Naive thymus-derived CD4-positive, alpha-beta T cell (primary cell): Measurements from ENCODE around the gene TBC1D2. TPM values are rescaled to one million over a fixed set of nuclear protein-coding genes. Genes with fewer than 3 reads are reported as not detected.

Experiments
- ATAC-seq: fragments of 150-1000 bp; cut with Tn5 transposase; 2 replicates; pipeline ENCODE4 v1.10.0; 2021; ENCODE audit warnings: mild to moderate bottlenecking, moderate library complexity
- CTCF ChIA-PET: fragments of 350-600 bp; sonication (Branson Sonifier 250); formaldehyde crosslinking; loops from one replicate; lab custom pipeline; 2021; ENCODE audit warnings: antibody characterized with exemption; lab: Charles Lee
- POLR2A ChIA-PET: fragments of 350-600 bp; sonication (Branson Sonifier 250); formaldehyde crosslinking; loops from one replicate; lab custom pipeline; 2021; ENCODE audit warnings: antibody characterized with exemption, inconsistent platforms; lab: Charles Lee
- DNase-seq, 9 donors: peaks; one replicate each; pipeline versions ENCODE4 v3.0.0 to v3.0.0-alpha.2; 2020 to 2022; ENCODE audit warnings: mixed read lengths in 1 of 9
- H3K27ac ChIP-seq: one replicate; pipeline ENCODE4 v1.7.0; 2013; ENCODE audit warnings: mild to moderate bottlenecking, low read depth, low read length, moderate library complexity
- H3K27me3 ChIP-seq, 2 donors: one replicate each; pipeline ENCODE4 v1.7.0; 2013; ENCODE audit warnings: low read length in 2 of 2, mild to moderate bottlenecking in 2 of 2, moderate library complexity in 2 of 2; ENCODE audit not compliant: control insufficient read depth in 2 of 2, insufficient read depth in 2 of 2
- H3K36me3 ChIP-seq, 3 experiments: 1 replicate in 2 of 3; 2 replicates in 1 of 3; pipeline ENCODE4 v1.7.0; 2013; ENCODE audit warnings: low read length in 3 of 3, mild to moderate bottlenecking in 3 of 3, moderate library complexity in 1 of 3; ENCODE audit not compliant: insufficient read depth in 3 of 3, control insufficient read depth in 2 of 3
- H3K4me1 ChIP-seq, 2 donors: one replicate each; pipeline ENCODE4 v1.7.0; 2013; ENCODE audit warnings: low read length in 2 of 2, mild to moderate bottlenecking in 2 of 2, moderate library complexity in 1 of 2; ENCODE audit not compliant: control insufficient read depth in 2 of 2, insufficient read depth in 2 of 2
- H3K4me3 ChIP-seq: 2 replicates; pipeline ENCODE4 v1.7.0; 2013; ENCODE audit warnings: mild to moderate bottlenecking, low read length
- H3K9me3 ChIP-seq, 3 experiments: 1 replicate in 2 of 3; 2 replicates in 1 of 3; pipeline ENCODE4 v1.7.0; 2013; ENCODE audit warnings: low read length in 3 of 3; ENCODE audit not compliant: control insufficient read depth in 2 of 3
- H3K27ac Mint-ChIP-seq, 9 donors: one replicate each; pipeline ENCODE4 v1.8.0; 2020 to 2022; ENCODE audit warnings: mixed read lengths in 9 of 9, mild to moderate bottlenecking in 8 of 9, moderate library complexity in 5 of 9, inconsistent platforms in 2 of 9
- H3K27me3 Mint-ChIP-seq, 5 donors: one replicate each; pipeline ENCODE4 v1.8.0; 2021 to 2022; ENCODE audit warnings: mixed read lengths in 5 of 5, mild to moderate bottlenecking in 1 of 5
- H3K36me3 Mint-ChIP-seq, 5 donors: one replicate each; pipeline ENCODE4 v1.8.0; 2020 to 2022; ENCODE audit warnings: mixed read lengths in 5 of 5, mild to moderate bottlenecking in 3 of 5, inconsistent platforms in 1 of 5
- H3K4me1 Mint-ChIP-seq, 7 donors: one replicate each; pipeline ENCODE4 v1.8.0; 2020 to 2022; ENCODE audit warnings: mixed read lengths in 7 of 7, mild to moderate bottlenecking in 3 of 7, inconsistent platforms in 1 of 7
- H3K4me3 Mint-ChIP-seq, 10 donors: one replicate each; pipeline ENCODE4 v1.8.0; 2020 to 2022; ENCODE audit warnings: mild to moderate bottlenecking in 10 of 10, mixed read lengths in 10 of 10, moderate library complexity in 6 of 10, inconsistent platforms in 2 of 10
- H3K9me3 Mint-ChIP-seq, 11 donors: one replicate each; pipeline ENCODE4 v1.8.0; 2020 to 2022; ENCODE audit warnings: mixed read lengths in 11 of 11, mild to moderate bottlenecking in 4 of 11, inconsistent platforms in 1 of 11, moderate library complexity in 1 of 11
- intact Hi-C, 2 donors: fragments of 100-400 bp; cut with micrococcal nuclease; formaldehyde crosslinking; loops; one replicate each; pipeline ENCODE4 v1.15.1; 2023
- polyA plus RNA-seq, 2 donors: library from polyadenylated mRNA; unstranded; fragments of 300-500 nt; fragmentation: Illumina TruSeq; gene quantifications; one replicate each; pipeline ENCODE4 v1.2.3, GENCODE V29; 2021
- total RNA-seq, 6 experiments: library from RNA in 5 of 6; stranded (reverse) in 5 of 6; gene quantifications; 1 replicate in 5 of 6; 2 replicates in 1 of 6; pipeline ENCODE4 v1.2.3 and lab custom pipeline; 2021 to 2026

The TBC1D2 gene
- total and polyA plus RNA-seq, 7 experiments from 2014 or later, result 3.3 to 16.6 (median 8.8) TPM

DNA sequence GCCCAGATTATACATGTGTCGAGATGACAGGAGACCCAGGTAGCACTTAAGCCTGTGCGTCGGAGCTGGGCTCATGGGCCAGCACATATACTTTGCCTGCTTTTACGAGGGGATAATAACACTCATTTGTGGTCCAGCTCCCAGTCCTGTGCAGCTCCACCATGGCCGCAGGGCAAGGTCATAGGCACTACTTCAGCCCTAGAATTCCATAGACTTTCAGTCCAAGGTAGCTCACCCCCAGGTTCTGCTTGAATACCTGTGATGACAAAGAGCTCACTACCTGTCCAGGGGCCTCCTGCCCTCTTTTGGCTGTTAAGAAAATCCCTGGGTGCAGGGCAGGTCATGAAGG lies 64.7 kb downstream of the TBC1D2 start:
- DNase-seq (no peak), ATAC-seq (no peak)
- peaks cover 12 to 55% (median 50%) of the 10 kb centered on the region in 7 donors for H3K4me1 Mint-ChIP-seq
- H3K9me3 ChIP-seq, result no peaks in the 10 kb centered on the region
- intact Hi-C loops, result loop anchor here (5.0 kb wide), 5 partner anchors 43 to 283 kb away; partner anchors contain the start of genes ANP32B (in 1 of the 2) and TRMO (in 1 of the 2)
- no peaks in the 10 kb centered on the region for H3K27me3 ChIP-seq
- H3K4me3 Mint-ChIP-seq, result peak overlapping the region in 9 of 10 donors; percentile 61 to 91 (median 82)
- peak overlapping the region in 8 of 9 donors; percentile 26 to 79 (median 60) for H3K27ac Mint-ChIP-seq
- ChIA-PET POLR2A (interaction anchor here (1.1 to 2.7 kb wide), 4 partner anchors 66 to 89 kb away, joined by 4 to 18 read pairs (median 10); partner anchors contain the start of genes TBC1D2 and TRIM14), CTCF (interaction anchor here (1.8 kb wide), 1 partner anchor 85 kb away, joined by 4 read pairs; no protein-coding TSS in a partner anchor)
- H3K4me3 ChIP-seq, result no peak overlapping the region
- no peaks in the 10 kb centered on the region for H3K9me3 Mint-ChIP-seq
- H3K27ac ChIP-seq, result no peak overlapping the region
- H3K36me3 Mint-ChIP-seq, result peaks cover 0 to 4% (median 0%) of the 10 kb centered on the region in 5 donors
- H3K27me3 Mint-ChIP-seq, result peaks cover 0 to 17% (median 0%) of the 10 kb centered on the region in 5 donors
- peaks cover 0 to 4% (median 0%) of the 10 kb centered on the region in 3 experiments for H3K36me3 ChIP-seq
- peaks cover 17 to 23% of the 10 kb centered on the region in 2 donors for H3K4me1 ChIP-seq

DNA sequence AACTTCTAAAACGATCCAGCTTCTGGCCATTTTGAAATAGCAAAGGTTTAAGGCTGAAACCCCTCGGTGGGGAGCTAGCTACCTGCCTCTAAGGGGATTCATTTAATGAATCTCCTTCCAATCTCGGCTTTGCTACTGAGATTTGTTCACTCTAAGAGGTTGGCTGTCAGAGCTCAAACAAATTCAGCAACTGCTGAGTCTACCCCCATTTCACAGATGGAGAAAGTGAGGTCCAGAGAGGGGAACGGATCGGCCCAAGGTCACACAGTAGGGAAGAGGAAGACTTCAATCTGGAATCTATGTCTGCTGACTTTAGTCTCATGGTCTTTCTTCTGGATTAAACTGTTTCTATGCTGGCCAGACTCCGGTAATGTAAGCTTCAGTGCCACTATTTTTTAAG lies 66.0 kb downstream of the TBC1D2 start:
- H3K27ac Mint-ChIP-seq, result peak overlapping the region in 8 of 9 donors; percentile 37 to 79 (median 50)

DNA sequence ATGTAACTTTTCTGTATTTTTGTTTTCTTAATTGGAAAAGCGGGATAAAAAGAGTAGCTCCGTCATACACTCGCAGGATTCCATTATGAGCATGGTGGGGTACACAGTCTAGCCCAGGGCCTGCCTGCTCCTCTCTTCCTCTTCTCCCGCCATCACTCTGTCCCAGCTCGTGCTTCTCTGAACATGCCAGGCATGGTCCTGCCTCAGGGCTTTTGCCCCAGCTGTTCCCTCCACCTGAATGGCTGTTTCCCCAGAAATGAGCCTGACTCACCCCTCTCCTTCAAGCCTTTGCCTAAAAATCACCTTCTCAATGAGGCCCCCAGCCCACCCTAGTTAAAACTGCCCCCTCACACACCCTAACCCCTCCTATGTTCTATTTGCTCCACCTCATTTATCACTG lies 67.5 kb downstream of the TBC1D2 start:
- CTCF ChIA-PET, result interaction anchor here (1.0 kb wide), 1 partner anchor 262 kb away, joined by 3 read pairs; no protein-coding TSS in a partner anchor
- Mint-ChIP-seq H3K4me1 (peaks cover 8 to 62% (median 46%) of the 10 kb centered on the region in 7 donors), H3K4me3 (no peak overlapping the region), H3K9me3 (no peaks in the 10 kb centered on the region), H3K27ac (peak overlapping the region in 6 of 9 donors; percentile 10 to 62 (median 46)), H3K36me3 (peaks cover 0 to 7% (median 0%) of the 10 kb centered on the region in 5 donors), H3K27me3 (peaks cover 0 to 11% (median 0%) of the 10 kb centered on the region in 5 donors)
- intact Hi-C loops, result no loop called here
- H3K27ac ChIP-seq, result no peak overlapping the region
- H3K4me1 ChIP-seq, result peaks cover 14 to 27% of the 10 kb centered on the region in 2 donors
- H3K27me3 ChIP-seq, result no peaks in the 10 kb centered on the region
- POLR2A ChIA-PET, result interaction anchor here (0.8 to 1.4 kb wide), 2 partner anchors 67 to 70 kb away, joined by 3 to 4 read pairs; no protein-coding TSS in a partner anchor
- DNase-seq (no peak), ATAC-seq (no peak)
- no peaks in the 10 kb centered on the region for H3K9me3 ChIP-seq
- no peak overlapping the region for H3K4me3 ChIP-seq
- peaks cover 0 to 10% (median 0%) of the 10 kb centered on the region in 3 experiments for H3K36me3 ChIP-seq

More for the DNA sequence above, 66.0 kb downstream of the TBC1D2 start:
- ATAC-seq (no peak), DNase-seq (no peak)
- Mint-ChIP-seq H3K4me1 (peaks cover 12 to 63% (median 54%) of the 10 kb centered on the region in 7 donors), H3K36me3 (peaks cover 0 to 4% (median 0%) of the 10 kb centered on the region in 5 donors), H3K4me3 (peak overlapping the region in 6 of 10 donors; percentile 5 to 54 (median 28)), H3K9me3 (no peaks in the 10 kb centered on the region), H3K27me3 (peaks cover 0 to 14% (median 0%) of the 10 kb centered on the region in 5 donors)
- H3K36me3 ChIP-seq, result peaks cover 0 to 10% (median 0%) of the 10 kb centered on the region in 3 experiments
- no peak overlapping the region for H3K27ac ChIP-seq
- POLR2A ChIA-PET, result no interaction called here
- no peaks in the 10 kb centered on the region for H3K27me3 ChIP-seq
- H3K9me3 ChIP-seq, result no peaks in the 10 kb centered on the region
- CTCF ChIA-PET, result no interaction called here
- H3K4me3 ChIP-seq, result no peak overlapping the region
- intact Hi-C loops, result no loop called here
- peaks cover 17 to 27% of the 10 kb centered on the region in 2 donors for H3K4me1 ChIP-seq

DNA sequence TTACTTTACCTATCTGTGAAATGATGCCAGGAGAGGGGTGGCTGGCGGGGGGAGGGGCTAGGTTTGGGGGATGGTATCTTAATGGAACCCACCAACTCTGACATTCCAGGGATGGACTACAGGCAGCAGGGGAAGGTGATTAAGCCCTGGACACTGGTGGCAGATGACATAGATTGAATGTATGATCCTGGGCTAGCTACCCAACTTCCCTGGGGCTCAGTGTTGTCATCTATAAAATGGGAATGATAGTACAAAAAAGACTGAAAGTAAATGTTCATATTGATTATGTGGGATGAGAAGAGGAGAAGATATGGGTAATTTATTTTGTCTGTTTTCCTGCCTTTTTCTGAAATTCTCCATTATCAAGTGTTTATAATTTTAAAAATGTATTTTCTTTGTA lies 69.2 kb downstream of the TBC1D2 start:
- Mint-ChIP-seq H3K9me3 (no peaks in the 10 kb centered on the region), H3K4me1 (peaks cover 8 to 72% (median 52%) of the 10 kb centered on the region in 7 donors), H3K27ac (peak overlapping the region in 2 of 9 donors; percentile 25 to 43), H3K4me3 (no peak overlapping the region), H3K36me3 (peaks cover 0 to 14% (median 0%) of the 10 kb centered on the region in 5 donors), H3K27me3 (peaks cover 0 to 11% (median 0%) of the 10 kb centered on the region in 5 donors)
- H3K9me3 ChIP-seq, result no peaks in the 10 kb centered on the region
- ChIA-PET CTCF (interaction anchor here (0.6 to 0.9 kb wide), 2 partner anchors 62 to 117 kb away, joined by 3 to 4 read pairs; no protein-coding TSS in a partner anchor), POLR2A (interaction anchor here (0.7 kb wide), 1 partner anchor 85 kb away, joined by 3 read pairs; no protein-coding TSS in a partner anchor)
- intact Hi-C loops, result no loop called here
- no peak overlapping the region for H3K27ac ChIP-seq
- ATAC-seq, result no peak
- peaks cover 8 to 21% of the 10 kb centered on the region in 2 donors for H3K4me1 ChIP-seq
- H3K4me3 ChIP-seq, result no peak overlapping the region
- no peak for DNase-seq
- H3K36me3 ChIP-seq, result peaks cover 0 to 5% (median 0%) of the 10 kb centered on the region in 3 experiments
- H3K27me3 ChIP-seq, result no peaks in the 10 kb centered on the region

DNA sequence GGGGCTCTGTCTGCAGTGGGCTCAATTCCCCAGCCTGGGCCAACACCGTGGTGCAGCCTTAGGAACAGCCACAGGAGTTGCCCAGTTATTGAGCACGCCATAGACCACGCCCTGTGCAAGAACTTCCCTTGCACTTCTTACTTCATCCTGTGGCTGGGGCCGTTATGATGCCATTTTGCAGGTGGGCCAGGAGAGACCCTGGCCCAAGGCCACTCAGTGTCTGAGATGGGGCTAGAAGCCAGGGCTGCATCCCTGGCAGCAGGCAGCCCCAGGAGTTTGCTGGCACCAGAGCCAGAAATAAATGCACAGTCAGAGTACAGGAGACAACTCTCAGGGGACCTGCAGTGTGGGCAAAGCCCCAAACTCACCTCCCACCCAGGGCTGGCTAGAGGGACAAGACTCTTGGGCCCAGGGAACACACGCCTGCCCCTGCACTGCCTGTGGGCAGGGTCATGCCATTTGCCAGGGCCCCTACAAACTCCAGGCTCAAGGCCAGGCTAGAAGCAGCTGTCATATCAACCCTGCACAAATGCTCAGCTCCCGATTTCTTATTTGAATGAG lies 69.8 kb downstream of the TBC1D2 start:
- Mint-ChIP-seq H3K27ac (peak overlapping the region in 2 of 9 donors; percentile 25 to 43), H3K4me1 (peaks cover 8 to 72% (median 52%) of the 10 kb centered on the region in 7 donors), H3K9me3 (no peaks in the 10 kb centered on the region), H3K4me3 (no peak overlapping the region), H3K27me3 (peaks cover 0 to 10% (median 0%) of the 10 kb centered on the region in 5 donors), H3K36me3 (peaks cover 0 to 14% (median 0%) of the 10 kb centered on the region in 5 donors)
- ChIA-PET CTCF (interaction anchor here (0.9 kb wide), 1 partner anchor 117 kb away, joined by 3 read pairs; no protein-coding TSS in a partner anchor), POLR2A (interaction anchor here (0.7 kb wide), 1 partner anchor 84 kb away, joined by 3 read pairs; no protein-coding TSS in a partner anchor)
- Histone ChIP-seq H3K4me1 (peaks cover 7 to 15% of the 10 kb centered on the region in 2 donors), H3K27me3 (no peaks in the 10 kb centered on the region), H3K27ac (no peak overlapping the region), H3K36me3 (peaks cover 0 to 5% (median 0%) of the 10 kb centered on the region in 3 experiments), H3K9me3 (no peaks in the 10 kb centered on the region), H3K4me3 (no peak overlapping the region)
- intact Hi-C loops, result no loop called here
- DNase-seq (no peak), ATAC-seq (no peak)

DNA sequence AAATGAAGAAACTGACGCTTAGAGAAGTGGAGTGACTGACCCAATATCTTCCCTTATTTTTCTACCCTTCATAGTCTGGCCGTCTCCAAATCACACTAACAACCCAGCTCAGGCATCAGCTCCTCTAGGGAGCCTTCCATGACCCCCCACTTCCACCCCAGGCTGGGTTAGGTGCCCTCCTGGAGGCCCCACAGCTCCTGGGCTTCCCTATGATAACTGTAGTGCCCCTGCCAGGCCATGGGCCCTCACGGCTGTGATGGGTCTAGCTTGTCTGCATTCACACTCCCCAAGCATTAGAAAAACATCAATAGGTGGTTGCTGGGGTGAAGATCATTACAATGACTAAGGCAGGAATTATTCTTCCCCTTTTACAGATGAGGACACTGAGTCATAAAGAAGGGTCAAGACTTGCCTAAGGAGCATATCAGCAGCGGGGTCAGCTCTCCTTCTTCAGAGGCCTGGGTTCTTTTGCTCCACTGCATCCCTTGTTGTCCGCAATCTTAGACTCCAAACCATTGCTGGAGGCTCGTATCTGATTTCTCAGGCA lies 70.4 kb downstream of the TBC1D2 start:
- H3K4me1 Mint-ChIP-seq, result peaks cover 12 to 72% (median 52%) of the 10 kb centered on the region in 7 donors
- no peak overlapping the region for H3K4me3 Mint-ChIP-seq
- H3K27me3 Mint-ChIP-seq, result peaks cover 0 to 8% (median 0%) of the 10 kb centered on the region in 5 donors
- ATAC-seq, result no peak
- DNase-seq, result no peak
- no peak overlapping the region for H3K4me3 ChIP-seq
- no peaks in the 10 kb centered on the region for H3K9me3 ChIP-seq
- no peak overlapping the region for H3K27ac ChIP-seq
- CTCF ChIA-PET, result interaction anchor here (0.6 kb wide), 3 partner anchors 99 to 481 kb away, joined by 3 read pairs; no protein-coding TSS in a partner anchor
- H3K4me1 ChIP-seq, result peaks cover 7 to 12% of the 10 kb centered on the region in 2 donors
- H3K27me3 ChIP-seq, result no peaks in the 10 kb centered on the region
- POLR2A ChIA-PET, result no interaction called here
- no peaks in the 10 kb centered on the region for H3K9me3 Mint-ChIP-seq
- peaks cover 0 to 5% (median 0%) of the 10 kb centered on the region in 3 experiments for H3K36me3 ChIP-seq
- intact Hi-C loops, result no loop called here
- peaks cover 0 to 14% (median 0%) of the 10 kb centered on the region in 5 donors for H3K36me3 Mint-ChIP-seq
- H3K27ac Mint-ChIP-seq, result peak overlapping the region in 1 of 9 donors; percentile 1
